A549 (cell line): ENCODE data around the gene SRGAP1. TPM values are rescaled to one million over a fixed set of nuclear protein-coding genes. Genes with fewer than 3 reads are reported as not detected.

Experiments
- ATAC-seq, 2 experiments: fragments of 200-7000 bp in 1 of 2; fragments of >200 bp in 1 of 2; cut with Nextera tagmentation in 1 of 2; cut with Tn5 transposase in 1 of 2; 3 replicates each; pipeline versions ENCODE4 v1.8.0 to v1.9.1; 2018 to 2020; ENCODE audit warnings: mild to moderate bottlenecking in 1 of 2, moderate library complexity in 1 of 2
- CTCF ChIA-PET: fragments of 300-600 bp; sonication (Branson Sonifier 250); formaldehyde crosslinking; extraction: SDS; loops from one replicate; lab custom pipeline; 2021; ENCODE audit warnings: antibody characterized with exemption, inconsistent platforms; lab: Yijun Ruan, JAX
- POLR2A ChIA-PET: fragments of 350-600 bp; formaldehyde crosslinking; extraction: SDS; loops from one replicate; lab custom pipeline; 2021; ENCODE audit warnings: antibody characterized with exemption, inconsistent platforms; lab: Yijun Ruan, JAX
- DNase-seq, 2 experiments: peaks; one replicate each; pipeline versions ENCODE4 v3.0.0 to v3.0.0-alpha.2; 2011 to 2016; ENCODE audit warnings: low read depth in 1 of 2, low spot score in 1 of 2
- FAIRE-seq: peaks from 2 replicates; lab custom pipeline; 2011; peaks lifted over from hg19 to GRCh38; lab: Jason Lieb, UNC
- H3K27ac ChIP-seq, 2 experiments: fragments of >200 bp; sonication (Bioruptor Twin); formaldehyde crosslinking; 3 replicates each; pipeline ENCODE4 v1.5.1; 2016 to 2017
- H3K4me1 ChIP-seq: fragments of >200 bp; sonication (Bioruptor Twin); formaldehyde crosslinking; 3 replicates; pipeline ENCODE4 v1.6.1; 2016
- H3K4me2 ChIP-seq: fragments of >200 bp; sonication (Bioruptor Twin); formaldehyde crosslinking; 3 replicates; pipeline ENCODE4 v1.6.1; 2016
- H3K4me3 ChIP-seq: fragments of >200 bp; sonication (Bioruptor Twin); formaldehyde crosslinking; 3 replicates; pipeline ENCODE4 v1.5.1; 2016
- H3K9me3 ChIP-seq: fragments of >200 bp; sonication (Bioruptor Twin); formaldehyde crosslinking; 3 replicates; pipeline ENCODE4 v1.6.1; 2016
- BCL3 ChIP-seq: fragments of >200 bp; sonication (Bioruptor Twin); formaldehyde crosslinking; IDR thresholded peaks from 3 replicates; pipeline ENCODE4 v1.6.1; 2016
- CBX2 ChIP-seq: fragments of 200-600 bp; sonication (generic); IDR thresholded peaks from 2 replicates; pipeline ENCODE4 v1.6.1; 2016; ENCODE audit warnings: low read depth, mild to moderate bottlenecking, borderline replicate concordance
- CHD2 ChIP-seq: fragments of 150-350 bp; IDR thresholded peaks from 2 replicates; pipeline ENCODE4 v1.6.1; 2014; ENCODE audit warnings: low read length; ENCODE audit not compliant: partially characterized antibody
- EP300 ChIP-seq, 2 experiments: fragments of >200 bp; sonication (Bioruptor Twin); formaldehyde crosslinking; IDR thresholded peaks; 2 replicates in 1 of 2; 3 replicates in 1 of 2; pipeline ENCODE4 v1.6.1; 2016 to 2017
- FOSB ChIP-seq: fragments of 250-450 bp; sonication (Bioruptor Pico); IDR thresholded peaks from 2 replicates; pipeline ENCODE4 v1.5.0; 2020; ENCODE audit warnings: mild to moderate bottlenecking, moderate library complexity
- FOSL2 ChIP-seq, 2 experiments: fragments of 450-650 bp in 1 of 2; fragments of >200 bp in 1 of 2; sonication (Bioruptor Twin) in 1 of 2; formaldehyde crosslinking; IDR thresholded peaks; 2 replicates each; pipeline versions ENCODE4 v1.5.0 to v1.6.1; 2016 to 2020; ENCODE audit warnings: mild to moderate bottlenecking in 1 of 2, moderate library complexity in 1 of 2
- HEYL ChIP-seq: fragments of 250-450 bp; sonication (Bioruptor Pico); IDR thresholded peaks from 2 replicates; pipeline ENCODE4 v1.8.0; 2021; ENCODE audit warnings: mild to moderate bottlenecking, moderate library complexity
- JUN ChIP-seq, 2 experiments: fragments of >200 bp; sonication (Bioruptor Twin); formaldehyde crosslinking; IDR thresholded peaks; 2 replicates in 1 of 2; 3 replicates in 1 of 2; pipeline ENCODE4 v1.6.1; 2016 to 2017
- MAFK ChIP-seq: fragments of 450-650 bp; IDR thresholded peaks from 2 replicates; pipeline ENCODE4 v1.6.1; 2014; ENCODE audit not compliant: partially characterized antibody
- MAZ ChIP-seq: fragments of 150-350 bp; IDR thresholded peaks from 2 replicates; pipeline ENCODE4 v1.6.1; 2014; ENCODE audit warnings: antibody characterized with exemption, low read depth, low read length, borderline replicate concordance
- NR3C1 ChIP-seq: fragments of >200 bp; sonication (Bioruptor Twin); formaldehyde crosslinking; IDR thresholded peaks from 3 replicates; pipeline ENCODE4 v1.6.1; 2017
- REST ChIP-seq: fragments of 200-600 bp; sonication (generic); IDR thresholded peaks from 2 replicates; pipeline ENCODE4 v1.6.1; 2016; ENCODE audit warnings: antibody characterized with exemption, mild to moderate bottlenecking, moderate library complexity
- TP53 ChIP-seq: fragments of 250-450 bp; sonication (Bioruptor Pico); IDR thresholded peaks from 2 replicates; pipeline ENCODE4 v1.5.0; 2021; ENCODE audit warnings: mild to moderate bottlenecking, moderate library complexity
- USF2 ChIP-seq: fragments of 450-650 bp; IDR thresholded peaks from 2 replicates; pipeline ENCODE4 v1.6.1; 2014; ENCODE audit warnings: antibody characterized with exemption
- WGBS: methylation state at CpG from one replicate; pipeline ENCODE4 v1.1.6; 2017; ENCODE audit errors: missing lambda C conversion rate; 5-methylcytosine and 5-hydroxymethylcytosine counted together
- polyA plus RNA-seq, 4 experiments: library from polyadenylated mRNA; depleted of rRNA in 3 of 4; stranded (reverse); fragments of >200 nt; fragmentation: RNase III in 1 of 4; extraction: RNeasy Plus Mini Kit Qiagen cat#74134 plus additional on column Dnase treatment in 1 of 4; gene quantifications; 2 replicates in 3 of 4; 3 replicates in 1 of 4; pipeline ENCODE4 v1.2.3, GENCODE V29; 2011 to 2017

SRGAP1 gene
- polyA plus RNA-seq, 2 of the 4 experiments (the other 2 are of a cell fraction) = 7.9 to 22.9 TPM

- H3K9me3 ChIP-seq = 0 out of 3 replicates have a peak, but pooled peaks cover 4% of the 10 kb centered on the region
- peaks cover 16% of the 10 kb centered on the region; the same call in 2 of the 3 replicates for H3K4me1 ChIP-seq
- H3K4me3 ChIP-seq = no peak overlapping the region
- ChIA-PET POLR2A (no interaction called here), CTCF (interaction anchor here (0.6 to 4.0 kb wide), 2 partner anchors 14 to 471 kb away, joined by 3 to 22 read pairs; no protein-coding TSS in a partner anchor)
- WGBS = 49% methylated on average over 3 of the region's 3 CpGs
- FAIRE-seq (no peak), ATAC-seq (no peak), DNase-seq (no peak)
- no peak overlapping the region for H3K27ac ChIP-seq
- no peak overlapping the region for H3K4me2 ChIP-seq
- TF ChIP-seq HEYL (no peak), BCL3 (no peak), EP300 (IDR thresholded peaks at IDR 0.05) (no peak)
- TF ChIP-seq, all 56 proteins: peak for 0
Observed at GRCh38 chr12:63815482-63815852, 29.0 kb upstream of the SRGAP1 start.

- ChIA-PET POLR2A (no interaction called here), CTCF (interaction anchor here (0.6 to 4.0 kb wide), 3 partner anchors 14 to 731 kb away, joined by 3 to 22 read pairs (median 6); no protein-coding TSS in a partner anchor)
- TF ChIP-seq MAZ (no peak), NR3C1 (no peak), CHD2 (no peak), CBX2 (no peak), FOSL2 (IDR thresholded peaks at IDR 0.05) (no peak), FOSL2 (CRISPR knock-in tag; IDR thresholded peaks at IDR 0.05) (peak; percentile 43)
- WGBS = 79% methylated on average over 6 of the region's 6 CpGs
- DNase-seq = no peak
- H3K27ac ChIP-seq = no peak overlapping the region
- H3K4me1 ChIP-seq = peaks cover 14% of the 10 kb centered on the region; the same call in 2 of the 3 replicates
- H3K4me2 ChIP-seq = no peak overlapping the region
- H3K9me3 ChIP-seq = 0 out of 3 replicates have a peak, but pooled peaks cover 4% of the 10 kb centered on the region
- no peak for FAIRE-seq
- ATAC-seq = no peak
- H3K4me3 ChIP-seq = no peak overlapping the region
Observed at GRCh38 chr12:63816031-63816430, 28.5 kb upstream of the SRGAP1 start.

- no peak for DNase-seq
- CTCF ChIA-PET = interaction anchor here (1.8 kb wide), 1 partner anchor 436 kb away, joined by 6 read pairs; no protein-coding TSS in a partner anchor
- ATAC-seq = no peak
- no peak overlapping the region for H3K4me3 ChIP-seq
- no peak overlapping the region for H3K4me2 ChIP-seq
- FAIRE-seq = no peak
- no peak for TF ChIP-seq USF2
- peak; percentile 55; the same call in 1 of the 2 replicates for TF ChIP-seq REST
- no peak for TF ChIP-seq JUN (IDR thresholded peaks at IDR 0.05)
- TF ChIP-seq CBX2 = no peak
- TF ChIP-seq MAFK = no peak
- no peak for TF ChIP-seq TP53 (CRISPR knock-in tag)
- TF ChIP-seq FOSB (CRISPR knock-in tag) = no peak
- H3K9me3 ChIP-seq = 0 out of 3 replicates have a peak, but pooled peaks cover 4% of the 10 kb centered on the region
- 23% methylated on average over 1 of the region's 1 CpG for WGBS
- POLR2A ChIA-PET = no interaction called here
- 0 out of 3 replicates have a peak, but pooled peaks cover 7% of the 10 kb centered on the region for H3K4me1 ChIP-seq
- no peak overlapping the region for H3K27ac ChIP-seq
Observed at GRCh38 chr12:63820427-63820826, 24.1 kb upstream of the SRGAP1 start.
